HG02571 (cell line): Measurements from ENCODE around the gene GAK.
"Not testable (repeated sequence)": the region's sequence is repeated elsewhere in the genome, so short reads cannot be mapped to it uniquely, and the experiment has no call there.

Experiments
- ATAC-seq: cut with Tn5 transposase; IDR thresholded peaks from one replicate; pipeline ENCODE4 v1.9.1; 2021; ENCODE audit warnings: mild to moderate bottlenecking, moderate library complexity; ENCODE audit not compliant: unreplicated experiment

Gene GAK

GRCh38 chr4:821181-821591 is 110.9 kb downstream of the GAK start:
- no peak for ATAC-seq

GRCh38 chr4:820230-821172 is 111.6 kb downstream of the GAK start:
- ATAC-seq: no peak

GRCh38 chr4:819401-820229 is 112.5 kb downstream of the GAK start:
- no peak for ATAC-seq

- no peak for ATAC-seq
These were observed 113.8 kb downstream of the GAK start for GRCh38 chr4:818106-818921.

- ATAC-seq: no peak
These were observed 116.5 kb downstream of the GAK start for GRCh38 chr4:815464-816146.

- no peak for ATAC-seq
These were observed 117.7 kb downstream of the GAK start for GRCh38 chr4:814312-814850.

GRCh38 chr4:813900-814299 is 118.2 kb downstream of the GAK start:
- no peak for ATAC-seq

- no peak for ATAC-seq
These were observed 123.1 kb downstream of the GAK start for GRCh38 chr4:808860-809570.

- no peak for ATAC-seq
These were observed 124.3 kb downstream of the GAK start for GRCh38 chr4:807792-808191.

GRCh38 chr4:806979-807378 is 125.1 kb downstream of the GAK start:
- not testable (repeated sequence) for ATAC-seq

GRCh38 chr4:804804-805203 is 127.3 kb downstream of the GAK start:
- no peak for ATAC-seq

- no peak for ATAC-seq
These were observed 128.2 kb downstream of the GAK start for GRCh38 chr4:803884-804283.

GRCh38 chr4:801436-802124 is 130.5 kb downstream of the GAK start:
- ATAC-seq: no peak
